ENCODE data around the gene EPHA6.
A peak's percentile ranks its signal among the peaks of the same experiment; 100 is the strongest.

The EPHA6 gene

GRCh38 chr3:97059168-97059567, 244.8 kb downstream of the EPHA6 start:
- H3K4me3 ChIP-seq (ENCODE audit: low read length): no peak overlapping the region
- DNase-seq (ENCODE audit: low read depth): no peak
- TF ChIP-seq, protein P1, sequence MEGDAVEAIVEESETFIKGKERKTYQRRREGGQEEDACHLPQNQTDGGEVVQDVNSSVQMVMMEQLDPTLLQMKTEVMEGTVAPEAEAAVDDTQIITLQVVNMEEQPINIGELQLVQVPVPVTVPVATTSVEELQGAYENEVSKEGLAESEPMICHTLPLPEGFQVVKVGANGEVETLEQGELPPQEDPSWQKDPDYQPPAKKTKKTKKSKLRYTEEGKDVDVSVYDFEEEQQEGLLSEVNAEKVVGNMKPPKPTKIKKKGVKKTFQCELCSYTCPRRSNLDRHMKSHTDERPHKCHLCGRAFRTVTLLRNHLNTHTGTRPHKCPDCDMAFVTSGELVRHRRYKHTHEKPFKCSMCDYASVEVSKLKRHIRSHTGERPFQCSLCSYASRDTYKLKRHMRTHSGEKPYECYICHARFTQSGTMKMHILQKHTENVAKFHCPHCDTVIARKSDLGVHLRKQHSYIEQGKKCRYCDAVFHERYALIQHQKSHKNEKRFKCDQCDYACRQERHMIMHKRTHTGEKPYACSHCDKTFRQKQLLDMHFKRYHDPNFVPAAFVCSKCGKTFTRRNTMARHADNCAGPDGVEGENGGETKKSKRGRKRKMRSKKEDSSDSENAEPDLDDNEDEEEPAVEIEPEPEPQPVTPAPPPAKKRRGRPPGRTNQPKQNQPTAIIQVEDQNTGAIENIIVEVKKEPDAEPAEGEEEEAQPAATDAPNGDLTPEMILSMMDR (IDR thresholded peaks at IDR 0.05; ENCODE audit: insufficient read depth, low read depth, low read length, missing control alignments): no peak

DNA sequence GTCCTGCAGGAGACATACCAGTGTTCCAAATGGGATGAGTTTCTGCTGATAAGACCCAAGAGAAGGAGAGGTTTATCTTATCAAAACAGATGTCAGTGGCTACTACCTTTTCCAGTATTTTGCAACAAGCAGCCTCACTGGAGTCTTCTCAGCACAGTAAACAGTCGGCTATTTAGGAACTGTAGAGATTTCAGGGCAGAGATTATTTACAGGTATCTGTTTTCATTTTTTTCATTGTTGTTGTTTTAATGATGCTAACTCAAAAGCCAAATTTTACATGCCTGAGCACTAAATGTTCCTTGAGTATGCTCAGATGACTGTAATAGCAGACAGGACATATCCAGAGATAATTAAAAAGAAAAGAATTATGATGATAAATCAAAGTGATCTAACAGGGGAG, 252.1 kb downstream of the EPHA6 start:
- TF ChIP-seq, protein P1 (IDR thresholded peaks at IDR 0.05; ENCODE audit: insufficient read depth, low read depth, low read length, missing control alignments): no peak

GRCh38 chr3:97070302-97070701, 255.9 kb downstream of the EPHA6 start:
- H3K4me3 ChIP-seq (ENCODE audit: low read length): no peak overlapping the region
- TF ChIP-seq, protein P1 (IDR thresholded peaks at IDR 0.05; ENCODE audit: insufficient read depth, low read depth, low read length, missing control alignments): no peak
- DNase-seq (ENCODE audit: low read depth): peak; percentile 44

More for the DNA sequence above, 252.1 kb downstream of the EPHA6 start:
- no peak overlapping the region for H3K4me3 ChIP-seq (ENCODE audit: low read length)
- DNase-seq (ENCODE audit: low read depth): no peak

GRCh38 chr3:97074546-97074945, 260.2 kb downstream of the EPHA6 start:
- TF ChIP-seq, protein P1 (IDR thresholded peaks at IDR 0.05; ENCODE audit: insufficient read depth, low read depth, low read length, missing control alignments): no peak

GRCh38 chr3:97076673-97077072, 262.3 kb downstream of the EPHA6 start:
- H3K4me3 ChIP-seq (ENCODE audit: low read length): no peak overlapping the region
- TF ChIP-seq, protein P1 (IDR thresholded peaks at IDR 0.05; ENCODE audit: insufficient read depth, low read depth, low read length, missing control alignments): no peak
- no peak for DNase-seq (ENCODE audit: low read depth)

More at GRCh38 chr3:97074546-97074945, 260.2 kb downstream of the EPHA6 start:
- DNase-seq (ENCODE audit: low read depth): no peak
- no peak overlapping the region for H3K4me3 ChIP-seq (ENCODE audit: low read length)

DNA sequence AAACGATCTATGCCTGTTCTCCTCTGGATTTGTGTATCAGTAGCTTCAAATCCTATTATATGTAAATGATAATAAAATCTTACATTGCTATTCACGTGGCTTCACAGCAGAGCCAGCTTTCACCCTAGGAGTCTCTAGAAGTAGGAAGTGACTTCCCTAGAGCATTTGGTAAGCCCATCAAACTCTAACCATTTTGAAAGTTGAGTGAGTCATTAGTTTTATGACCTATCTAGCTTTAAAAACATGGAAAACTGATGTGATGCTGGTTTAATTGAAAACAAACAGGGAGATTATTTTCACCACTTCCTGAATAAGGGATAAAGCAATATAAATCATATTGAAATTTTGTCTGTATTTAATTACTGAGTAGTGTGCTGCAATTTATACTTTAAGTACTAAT, 275.2 kb downstream of the EPHA6 start:
- no peak overlapping the region for H3K4me3 ChIP-seq (ENCODE audit: low read length)
- no peak for DNase-seq (ENCODE audit: low read depth)
- TF ChIP-seq, protein P1 (IDR thresholded peaks at IDR 0.05; ENCODE audit: insufficient read depth, low read depth, low read length, missing control alignments): no peak

GRCh38 chr3:97102641-97103040, 288.2 kb downstream of the EPHA6 start:
- TF ChIP-seq, protein P1 (IDR thresholded peaks at IDR 0.05; ENCODE audit: insufficient read depth, low read depth, low read length, missing control alignments): no peak
- no peak for DNase-seq (ENCODE audit: low read depth)

More at GRCh38 chr3:97102641-97103040, 288.2 kb downstream of the EPHA6 start:
- no peak overlapping the region for H3K4me3 ChIP-seq (ENCODE audit: low read length)
